Suppressor macrophage treated with lipopolysaccharide for 1 hour (primary cell): ENCODE measurements around the gene SDF2L1.
"Not testable (repeated sequence)": the region's sequence is repeated elsewhere in the genome, so short reads cannot be mapped to it uniquely, and the experiment has no call there.

Experiments
- DNase-seq, 3 donors: peaks; one replicate each; pipeline ENCODE4 v3.0.0-alpha.2; 2020 to 2022

SDF2L1 gene

GRCh38 chr22:21688706-21689381 lies 46.7 kb downstream of the SDF2L1 start:
- DNase-seq: no peak

GRCh38 chr22:21690401-21690801 lies 48.3 kb downstream of the SDF2L1 start:
- no peak for DNase-seq

GRCh38 chr22:21691816-21692215 lies 49.7 kb downstream of the SDF2L1 start:
- no peak for DNase-seq

GRCh38 chr22:21692856-21693255 lies 50.8 kb downstream of the SDF2L1 start:
- not testable (repeated sequence) for DNase-seq

GRCh38 chr22:21693333-21693998 lies 51.4 kb downstream of the SDF2L1 start:
- no peak for DNase-seq
